HepG2 (cell line): ENCODE results near the gene CIB1. TPM values are rescaled to one million over a fixed set of nuclear protein-coding genes. Genes with fewer than 3 reads are reported as not detected.

Experiments used
- ATAC-seq: fragments of 200-7000 bp; cut with Tn5 transposase; 3 replicates; pipeline ENCODE4 v1.9.1; 2020; ENCODE audit warnings: mild to moderate bottlenecking, moderate library complexity
- BruUV-seq: library from RNA; stranded (reverse); fragments of 400-500 nt; replicated peaks from 2 replicates; lab custom pipeline; 2021; lab: Mats Ljungman, UMichigan
- CTCF ChIA-PET: fragments of 300-600 bp; formaldehyde crosslinking; extraction: SDS; loops from one replicate; lab custom pipeline; 2021; ENCODE audit warnings: low total read pairs, inconsistent platforms, low intra/inter-chr PET ratio; lab: Yijun Ruan, JAX
- POLR2A ChIA-PET: fragments of 350-600 bp; sonication (Branson Sonifier 250); formaldehyde crosslinking; loops from one replicate; lab custom pipeline; 2020; ENCODE audit warnings: antibody characterized with exemption, inconsistent platforms; lab: Yijun Ruan, JAX
- DNase-seq: peaks from one replicate; pipeline ENCODE4 v3.0.0-alpha.2; 2015; ENCODE audit warnings: low spot score
- FAIRE-seq: peaks from 3 replicates; lab custom pipeline; 2011; peaks lifted over from hg19 to GRCh38; lab: Jason Lieb, UNC
- H2AFZ ChIP-seq: one replicate; pipeline ENCODE4 v1.6.1; 2011; ENCODE audit warnings: low read length, inconsistent platforms
- H3K27ac ChIP-seq: fragments of 300-600 bp; 3 replicates; pipeline ENCODE4 v1.8.0; 2011; ENCODE audit warnings: mixed run types, mild to moderate bottlenecking, mixed read lengths, low read length, inconsistent platforms; ENCODE audit not compliant: insufficient read depth; ENCODE audit errors: extremely low read length
- H3K27me3 ChIP-seq, 2 experiments: fragments of 200-600 bp in 1 of 2; 2 replicates in 1 of 2; 3 replicates in 1 of 2; pipeline versions ENCODE4 v1.6.0 to v1.8.0; 2011; ENCODE audit warnings: low read length in 2 of 2, mild to moderate bottlenecking in 2 of 2, moderate library complexity in 2 of 2, inconsistent platforms in 1 of 2; ENCODE audit not compliant: insufficient read depth in 2 of 2, control insufficient read depth in 1 of 2
- H3K36me3 ChIP-seq, 2 experiments: fragments of 200-600 bp in 1 of 2; replicated peaks in 1 of 2; 2 replicates in 1 of 2; 3 replicates in 1 of 2; pipeline versions ENCODE4 v1.5.1 to v1.8.0; 2011; ENCODE audit warnings: low read length in 2 of 2, inconsistent platforms in 1 of 2; ENCODE audit not compliant: insufficient read depth in 2 of 2, control insufficient read depth in 1 of 2
- H3K4me1 ChIP-seq: 2 replicates; pipeline ENCODE4 v1.5.1; 2012; ENCODE audit warnings: low read length, inconsistent platforms; ENCODE audit not compliant: insufficient read depth
- H3K4me2 ChIP-seq: 2 replicates; pipeline ENCODE4 v1.6.0; 2011; ENCODE audit warnings: low read depth, low read length, inconsistent platforms
- H3K4me3 ChIP-seq, 3 experiments: fragments of 200-600 bp in 1 of 3; sonication (generic), shearing (Covaris generic) in 1 of 3; replicated peaks in 1 of 3; 2 replicates each; pipeline ENCODE4 v1.5.1; 2011 to 2016; ENCODE audit warnings: low read length in 3 of 3, inconsistent platforms in 2 of 3, low read depth in 2 of 3, mild to moderate bottlenecking in 2 of 3, control low read depth in 1 of 3, mixed read lengths in 1 of 3; ENCODE audit not compliant: insufficient read depth in 1 of 3
- H3K79me2 ChIP-seq: one replicate; pipeline ENCODE4 v1.6.1; 2011; ENCODE audit warnings: low read length, inconsistent platforms; ENCODE audit not compliant: insufficient read depth
- H3K9ac ChIP-seq: 2 replicates; pipeline ENCODE4 v1.6.0; 2011; ENCODE audit warnings: mild to moderate bottlenecking, low read depth, low read length, inconsistent platforms; ENCODE audit not compliant: insufficient read depth
- H3K9me3 ChIP-seq: 2 replicates; pipeline ENCODE4 v1.5.1; 2012; ENCODE audit warnings: mild to moderate bottlenecking, low read length
- H4K20me1 ChIP-seq: 2 replicates; pipeline ENCODE4 v1.6.0; 2011; ENCODE audit warnings: inconsistent platforms, mild to moderate bottlenecking, low read length, moderate library complexity; ENCODE audit not compliant: insufficient read depth
- ARNTL ChIP-seq: sonication (generic); formaldehyde crosslinking; IDR thresholded peaks from 2 replicates; pipeline ENCODE4 v1.4.0; 2020; ENCODE audit warnings: mild to moderate bottlenecking, missing genetic modification reagents
- ATF4 ChIP-seq, 2 experiments: fragments of 450-650 bp in 1 of 2; sonication (generic) in 1 of 2; formaldehyde crosslinking; IDR thresholded peaks; 2 replicates each; pipeline versions ENCODE4 v1.5.0 to v1.8.0; 2020 to 2022; ENCODE audit warnings: mild to moderate bottlenecking in 1 of 2, missing genetic modification reagents in 1 of 2
- DNMT3B ChIP-seq: conservative IDR thresholded peaks from 2 replicates; pipeline ENCODE4 v1.6.1; 2016; ENCODE audit warnings: missing biosample characterization, control low read depth
- YEATS4 ChIP-seq: sonication (generic); formaldehyde crosslinking; IDR thresholded peaks from 2 replicates; pipeline ENCODE4 v1.4.0; 2020; ENCODE audit warnings: missing genetic modification reagents, borderline replicate concordance
- ZHX2 ChIP-seq, 2 experiments: sonication (generic) in 1 of 2; formaldehyde crosslinking in 1 of 2; IDR thresholded peaks; 2 replicates each; pipeline versions ENCODE4 v1.6.1 to v1.9.0; 2014 to 2022; ENCODE audit warnings: antibody characterized with exemption in 1 of 2, borderline replicate concordance in 1 of 2, inconsistent platforms in 1 of 2, low read depth in 1 of 2, missing genetic modification reagents in 1 of 2
- ZKSCAN1 ChIP-seq: fragments of 150-350 bp; IDR thresholded peaks from 2 replicates; pipeline ENCODE4 v1.6.1; 2014; ENCODE audit warnings: low read length
- ZMYM4 ChIP-seq: sonication (generic); formaldehyde crosslinking; IDR thresholded peaks from 2 replicates; pipeline ENCODE4 v1.8.1; 2023; ENCODE audit warnings: mild to moderate bottlenecking, missing genetic modification reagents
- ZNF317 ChIP-seq: sonication (generic); formaldehyde crosslinking; IDR thresholded peaks from 2 replicates; pipeline ENCODE4 v1.5.0; 2020; ENCODE audit warnings: mild to moderate bottlenecking, missing genetic modification reagents
- ZNF337 ChIP-seq: sonication (generic); formaldehyde crosslinking; IDR thresholded peaks from 2 replicates; pipeline ENCODE4 v1.5.1; 2020; ENCODE audit warnings: missing genetic modification reagents, low read depth, mild to moderate bottlenecking, borderline replicate concordance
- ZNF431 ChIP-seq: sonication (generic); formaldehyde crosslinking; IDR thresholded peaks from 2 replicates; pipeline ENCODE4 v1.9.0; 2022; ENCODE audit warnings: missing genetic modification reagents, low read depth, mild to moderate bottlenecking, borderline replicate concordance
- ZNF563 ChIP-seq: sonication (generic); formaldehyde crosslinking; IDR thresholded peaks from 2 replicates; pipeline ENCODE4 v1.8.0; 2022; ENCODE audit warnings: mild to moderate bottlenecking, moderate library complexity, missing genetic modification reagents
- ZNF709 ChIP-seq: sonication (generic); formaldehyde crosslinking; IDR thresholded peaks from 2 replicates; pipeline ENCODE4 v1.5.0; 2020; ENCODE audit warnings: mild to moderate bottlenecking, missing genetic modification reagents
- ZSCAN29 ChIP-seq: sonication (generic); formaldehyde crosslinking; conservative IDR thresholded peaks from 2 replicates; pipeline ENCODE4 v1.4.0; 2020; ENCODE audit warnings: mild to moderate bottlenecking, missing genetic modification reagents
- WGBS: methylation state at CpG from one replicate; pipeline ENCODE4 v1.1.6; 2017; ENCODE audit warnings: low lambda C conversion rate; 5-methylcytosine and 5-hydroxymethylcytosine counted together
- in situ Hi-C: cut with HindIII; loops from 2 replicates; pipeline ENCODE4 v1.10.0; 2017; ENCODE audit warnings: low pct_unique_long_range_greater_than_20kb; ENCODE audit not compliant: extremely low pct_ligation_motif_present
- intact Hi-C: fragments of 100-400 bp; cut with micrococcal nuclease; formaldehyde crosslinking; loops from one replicate; pipeline ENCODE4 v1.10.0; 2022; ENCODE audit not compliant: unreplicated experiment
- polyA plus RNA-seq, 8 experiments: library from polyadenylated mRNA; depleted of rRNA in 3 of 8; stranded (reverse) in 7 of 8; unstranded in 1 of 8; fragments of >200 nt; fragmentation: Illumina TruSeq in 4 of 8; extraction: Trizol in 4 of 8; gene quantifications; 2 replicates each; pipeline versions ENCODE4 v1.2.1 to v1.2.3, GENCODE V29; 2011 to 2016; ENCODE audit warnings: low read depth in 4 of 8, missing spikeins in 1 of 8, mixed read lengths in 1 of 8; ENCODE audit not compliant: insufficient read depth in 1 of 8
- total RNA-seq, 5 experiments: library from RNA; depleted of rRNA; stranded (reverse); fragments of >200 nt; fragmentation: Illumina TruSeq; extraction: Trizol; gene quantifications; 2 replicates each; pipeline ENCODE4 v1.2.3, GENCODE V29; 2016; ENCODE audit warnings: low read depth in 1 of 5

CIB1 gene
- total and polyA plus RNA-seq, 2 of the 13 experiments (the other 11 are each of a cell fraction or from before 2014, with no cell fraction given): 38.7 to 72.7 TPM

GRCh38 chr15:90239371-90239770 lies 5.6 kb upstream of the CIB1 start (continued):
- TF ChIP-seq ZNF337: no peak

GRCh38 chr15:90234096-90234988 lies 601 bp upstream of the CIB1 start, which contains the start of gene GDPGP1:
TSS of gene GDPGP1 (plus strand) at chr15:90234209. CDS start at chr15:90240909, 6,700 bp downstream.
- no peaks in the 10 kb centered on the region; a peak in 1 of 5 replicates for H3K27me3 ChIP-seq
- H3K4me1 ChIP-seq: peaks cover 28% of the 10 kb centered on the region
- DNase-seq (peak; percentile 24), ATAC-seq (no peak), FAIRE-seq (peak; percentile 15)
- H4K20me1 ChIP-seq: no peaks in the 10 kb centered on the region
- H3K27ac ChIP-seq: peak within 1 kb of the TSS; percentile 94
- BruUV-seq: TSS peak; percentile 80
- ChIA-PET POLR2A (interaction anchor here (1.1 to 4.5 kb wide), 9 partner anchors 10 to 91 kb away, joined by 5 to 50 read pairs (median 9); partner anchors contain the start of genes NGRN, SEMA4B and TTLL13), CTCF (no interaction called here)
- in situ Hi-C loops: no loop called here
- H3K9ac ChIP-seq: peak within 1 kb of the TSS; percentile 83
- H3K4me2 ChIP-seq: peak within 1 kb of the TSS; percentile 89
- H3K4me3 ChIP-seq: peak within 1 kb of the TSS; percentile 73 to 86 (median 80)
- 13% methylated on average over 12 of the region's 49 CpGs for WGBS
- peak within 1 kb of the TSS; percentile 76 for H2AFZ ChIP-seq
- no peaks in the 10 kb centered on the region for H3K9me3 ChIP-seq
- H3K79me2 ChIP-seq: peaks cover 8% of the 10 kb centered on the region
- H3K36me3 ChIP-seq: peaks cover 5 to 37% of the 10 kb centered on the region in 2 experiments
- intact Hi-C loops: loop anchor here (1.0 to 5.0 kb wide), 2 partner anchors 15 to 33 kb away; partner anchors contain the start of genes NGRN and TTLL13
- TF ChIP-seq ZKSCAN1 (0 out of 2 replicates have a peak, but pooled peaks have one; percentile 20), ZNF563 (CRISPR knock-in tag) (0 out of 2 replicates have a peak, but pooled peaks have one; percentile 13), ZNF431 (CRISPR knock-in tag) (no peak; the same call in 1 of the 2 replicates), ZSCAN29 (CRISPR knock-in tag) (0 out of 2 replicates have a peak, but pooled peaks have one; percentile 31), ZHX2 (IDR thresholded peaks at IDR 0.05; ENCODE audit: low read depth) (peak; percentile 45; the same call in 1 of the 2 replicates), ZHX2 (CRISPR knock-in tag; IDR thresholded peaks at IDR 0.05; ENCODE audit: borderline replicate concordance) (no peak), YEATS4 (CRISPR knock-in tag) (no peak), ZNF317 (0 out of 2 replicates have a peak, but pooled peaks have one; percentile 3), ARNTL (CRISPR knock-in tag) (0 out of 2 replicates have a peak, but pooled peaks have one; percentile 40), ZNF709 (peak; percentile 4; the same call in 1 of the 2 replicates), DNMT3B (CRISPR knock-in tag) (no peak), ATF4 (CRISPR knock-in tag; IDR thresholded peaks at IDR 0.05) (0 out of 4 replicates have a peak, but pooled peaks of 1 of the 2 experiments have one; percentile 15), ZMYM4 (CRISPR knock-in tag) (0 out of 2 replicates have a peak, but pooled peaks have one; percentile 10)
